GM21390 (cell line): ENCODE measurements around the gene PSMB4.
"Not testable (repeated sequence)": the region's sequence is repeated elsewhere in the genome, so short reads cannot be mapped to it uniquely, and the experiment has no call there.

ENCODE experiments used
- ATAC-seq: cut with Tn5 transposase; IDR thresholded peaks from one replicate; pipeline ENCODE4 v1.9.1; 2021; ENCODE audit not compliant: unreplicated experiment

Gene PSMB4

GRCh38 chr1:151399324-151400171, at the start of gene PSMB4:
Gene PSMB4 (plus strand): TSS chr1:151399573. CDS start chr1:151399588, 15 bp downstream.
- ATAC-seq = peak; percentile 80

GRCh38 chr1:151350323-151350722, 49.0 kb upstream of the PSMB4 start:
- not testable (repeated sequence) for ATAC-seq

- no peak for ATAC-seq
Observed at GRCh38 chr1:151352021-151352718, 47.2 kb upstream of the PSMB4 start.

- no peak for ATAC-seq
Observed at GRCh38 chr1:151356696-151357095, 42.7 kb upstream of the PSMB4 start.

GRCh38 chr1:151361883-151362282, 37.5 kb upstream of the PSMB4 start:
- no peak for ATAC-seq

GRCh38 chr1:151362308-151363155, 36.8 kb upstream of the PSMB4 start:
- ATAC-seq = no peak

GRCh38 chr1:151364996-151365395, 34.4 kb upstream of the PSMB4 start:
- no peak for ATAC-seq

- ATAC-seq = no peak
Observed at GRCh38 chr1:151367658-151368392, 31.5 kb upstream of the PSMB4 start.

GRCh38 chr1:151368393-151369301, 30.7 kb upstream of the PSMB4 start:
- no peak for ATAC-seq

GRCh38 chr1:151369302-151369610, 30.1 kb upstream of the PSMB4 start:
- no peak for ATAC-seq

- no peak for ATAC-seq
Observed at GRCh38 chr1:151369621-151370048, 29.7 kb upstream of the PSMB4 start.

- no peak for ATAC-seq
Observed at GRCh38 chr1:151370211-151370911, 29.0 kb upstream of the PSMB4 start.

GRCh38 chr1:151371370-151372057, 27.9 kb upstream of the PSMB4 start:
- no peak for ATAC-seq

GRCh38 chr1:151372058-151372934, 27.1 kb upstream of the PSMB4 start, which contains the start of gene SELENBP1:
Gene SELENBP1 (minus strand): TSS chr1:151372705. CDS start chr1:151372641, 64 bp downstream.
- no peak for ATAC-seq

GRCh38 chr1:151373196-151373595, 26.2 kb upstream of the PSMB4 start:
- ATAC-seq = no peak

- no peak for ATAC-seq
Observed at GRCh38 chr1:151377150-151377884, 22.1 kb upstream of the PSMB4 start.

- ATAC-seq = no peak
Observed at GRCh38 chr1:151384584-151384983, 14.8 kb upstream of the PSMB4 start.
